Activated T-cell treated with anti-CD3 and anti-CD28 coated beads, Interleukin-2, amount 50 U/mL, for 72 hours (primary cell): Measurements from ENCODE around the gene NLGN1. TPM values are rescaled to one million over a fixed set of nuclear protein-coding genes. Genes with fewer than 3 reads are reported as not detected.
"Not testable (repeated sequence)": the region's sequence is repeated elsewhere in the genome, so short reads cannot be mapped to it uniquely, and the experiment has no call there.

ENCODE experiments used
- ATAC-seq, 2 donors: fragments of 150-1000 bp; cut with Tn5 transposase; replicated peaks in 1 of 2; 2 replicates each; pipeline ENCODE4 v1.10.0; 2021; ENCODE audit warnings: moderate library complexity in 2 of 2, mild to moderate bottlenecking in 1 of 2
- DNase-seq, 2 donors: peaks; one replicate each; pipeline ENCODE4 v3.0.0; 2021 to 2022; ENCODE audit warnings: mixed read lengths in 1 of 2
- H3K27ac Mint-ChIP-seq: one replicate; pipeline ENCODE4 v1.8.0; 2022; ENCODE audit warnings: mild to moderate bottlenecking, moderate library complexity, mixed read lengths
- H3K27me3 Mint-ChIP-seq: one replicate; pipeline ENCODE4 v1.8.0; 2022; ENCODE audit warnings: low read depth, mixed read lengths
- H3K36me3 Mint-ChIP-seq, 2 donors: one replicate each; pipeline ENCODE4 v1.8.0; 2022; ENCODE audit warnings: mixed read lengths in 2 of 2, mild to moderate bottlenecking in 1 of 2; ENCODE audit not compliant: insufficient read depth in 2 of 2
- H3K4me1 Mint-ChIP-seq: one replicate; pipeline ENCODE4 v1.8.0; 2022; ENCODE audit warnings: low read depth, mixed read lengths
- H3K4me3 Mint-ChIP-seq, 2 donors: one replicate each; pipeline ENCODE4 v1.8.0; 2022; ENCODE audit warnings: mild to moderate bottlenecking in 2 of 2, mixed read lengths in 2 of 2, moderate library complexity in 2 of 2
- H3K9me3 Mint-ChIP-seq, 2 donors: one replicate each; pipeline ENCODE4 v1.8.0; 2022; ENCODE audit warnings: mixed read lengths in 2 of 2
- total RNA-seq, 2 donors: library from RNA; stranded (reverse); gene quantifications; one replicate each; pipeline ENCODE4 v1.2.3, GENCODE V29; 2022

The NLGN1 gene
- total RNA-seq, 2 donors from 2014 or later = not detected

- H3K27me3 Mint-ChIP-seq = no peaks in the 10 kb centered on the region
- ATAC-seq = no peak
- no peak overlapping the region for H3K27ac Mint-ChIP-seq
- no peak overlapping the region for H3K4me3 Mint-ChIP-seq
- no peaks in the 10 kb centered on the region for H3K9me3 Mint-ChIP-seq
- H3K36me3 Mint-ChIP-seq = no peaks in the 10 kb centered on the region
- no peaks in the 10 kb centered on the region for H3K4me1 Mint-ChIP-seq
- DNase-seq = no peak
Measured at GRCh38 chr3:174202561-174202960, 805.0 kb downstream of the NLGN1 start.

- H3K9me3 Mint-ChIP-seq = no peaks in the 10 kb centered on the region
- no peaks in the 10 kb centered on the region for H3K36me3 Mint-ChIP-seq
- no peaks in the 10 kb centered on the region for H3K4me1 Mint-ChIP-seq
- DNase-seq = no peak
- no peak overlapping the region for H3K27ac Mint-ChIP-seq
- H3K4me3 Mint-ChIP-seq = no peak overlapping the region
- ATAC-seq = no peak
- no peaks in the 10 kb centered on the region for H3K27me3 Mint-ChIP-seq
Measured at GRCh38 chr3:174204765-174205164, 807.2 kb downstream of the NLGN1 start.

DNA sequence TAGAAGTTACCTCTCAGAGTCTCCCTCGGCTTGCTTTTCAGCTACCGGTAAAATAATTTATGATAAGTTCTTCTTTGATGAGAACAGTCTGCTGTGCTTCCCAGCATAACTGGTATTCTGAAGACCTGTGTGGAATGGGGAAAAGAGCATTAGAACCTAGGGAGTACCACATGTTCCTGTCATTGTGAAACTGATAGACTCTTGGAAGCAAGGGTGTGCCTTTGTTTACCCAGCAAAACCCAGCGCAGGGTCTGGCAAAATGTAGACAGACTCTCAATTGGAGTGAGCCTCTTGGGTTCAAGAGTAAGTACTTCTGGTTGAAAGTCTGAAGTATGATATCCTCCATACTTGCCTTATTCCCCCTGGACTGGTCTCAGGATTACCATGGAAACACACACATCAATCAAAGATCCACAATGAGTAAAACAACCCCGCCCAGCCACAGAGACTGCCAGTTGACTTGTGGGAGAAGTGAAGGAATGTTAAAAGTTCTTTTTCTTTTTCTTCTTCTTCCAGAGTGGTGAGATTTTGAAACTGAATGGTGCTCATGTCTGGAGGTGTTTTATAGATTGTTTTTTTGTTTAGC, 809.2 kb downstream of the NLGN1 start:
- no peaks in the 10 kb centered on the region for H3K9me3 Mint-ChIP-seq
- ATAC-seq (no peak), DNase-seq (no peak)
- no peak overlapping the region for H3K4me3 Mint-ChIP-seq
- no peaks in the 10 kb centered on the region for H3K36me3 Mint-ChIP-seq
- H3K27me3 Mint-ChIP-seq = no peaks in the 10 kb centered on the region
- no peaks in the 10 kb centered on the region for H3K4me1 Mint-ChIP-seq
- no peak overlapping the region for H3K27ac Mint-ChIP-seq

DNA sequence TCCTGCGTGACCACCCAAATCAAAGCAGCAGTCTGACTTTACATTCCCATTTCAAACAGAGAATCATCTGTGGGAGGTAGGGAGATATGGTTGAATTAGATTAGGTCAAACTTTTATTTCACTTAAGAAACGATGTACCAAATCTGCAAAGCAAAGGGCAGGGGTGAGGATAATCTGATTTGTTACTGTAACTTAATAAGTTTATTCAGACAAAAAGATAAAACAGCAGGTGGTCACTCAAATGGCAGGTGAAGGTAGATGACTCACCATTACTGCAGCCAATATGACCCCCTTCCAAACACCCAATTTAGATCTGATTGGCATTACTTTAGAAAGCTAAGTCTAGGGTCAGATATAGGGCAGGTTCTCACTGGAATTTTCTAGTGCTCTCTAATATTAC, 810.6 kb downstream of the NLGN1 start:
- H3K4me3 Mint-ChIP-seq = no peak overlapping the region
- DNase-seq (no peak), ATAC-seq (no peak)
- H3K27ac Mint-ChIP-seq = no peak overlapping the region
- H3K27me3 Mint-ChIP-seq = no peaks in the 10 kb centered on the region
- no peaks in the 10 kb centered on the region for H3K4me1 Mint-ChIP-seq
- no peaks in the 10 kb centered on the region for H3K36me3 Mint-ChIP-seq
- no peaks in the 10 kb centered on the region for H3K9me3 Mint-ChIP-seq

DNA sequence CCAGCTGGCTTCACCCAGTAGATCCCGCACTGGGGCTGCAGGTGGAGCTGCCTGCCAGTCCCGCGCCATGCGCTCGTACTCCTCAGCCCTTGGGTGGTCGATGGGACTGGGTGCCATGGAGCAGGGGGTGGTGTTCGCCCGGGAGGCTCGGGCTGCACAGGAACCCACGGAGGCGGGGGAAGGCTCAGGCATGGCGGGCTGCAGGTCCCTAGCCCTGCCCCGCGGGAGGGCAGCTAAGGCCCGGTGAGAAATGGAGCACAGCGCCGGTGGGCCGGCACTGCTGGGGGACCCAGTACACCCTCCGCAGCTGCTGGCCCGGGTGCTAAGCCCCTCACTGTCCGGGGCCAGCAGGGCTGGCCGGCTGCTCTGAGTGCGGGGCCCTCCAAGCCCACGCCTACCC, 814.4 kb downstream of the NLGN1 start:
- H3K4me1 Mint-ChIP-seq, H3K4me3 Mint-ChIP-seq, DNase-seq, H3K27ac Mint-ChIP-seq, H3K9me3 Mint-ChIP-seq, H3K36me3 Mint-ChIP-seq, H3K27me3 Mint-ChIP-seq, ATAC-seq: not testable (repeated sequence)

DNA sequence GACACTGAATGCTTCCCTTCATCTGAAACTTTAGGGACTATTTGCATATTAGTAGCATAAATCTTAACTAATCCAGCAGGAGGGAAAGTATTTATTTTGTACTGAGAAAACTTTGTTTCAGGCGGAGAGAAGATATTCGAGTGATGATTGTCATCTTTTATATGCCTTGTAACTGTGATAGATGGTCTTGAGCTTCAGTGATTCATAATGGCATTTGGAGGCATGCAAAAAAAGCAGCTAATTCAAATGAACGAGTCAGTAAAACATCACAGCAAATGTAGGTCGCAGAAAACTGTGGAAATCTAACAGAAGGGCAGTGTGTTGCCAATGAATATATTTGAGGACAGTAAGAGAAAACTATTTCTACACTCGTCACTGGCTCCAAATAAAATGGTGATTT, 817.9 kb downstream of the NLGN1 start:
- no peaks in the 10 kb centered on the region for H3K4me1 Mint-ChIP-seq
- no peaks in the 10 kb centered on the region for H3K27me3 Mint-ChIP-seq
- ATAC-seq = no peak
- peaks cover 0 to 3% of the 10 kb centered on the region in 2 donors for H3K9me3 Mint-ChIP-seq
- H3K36me3 Mint-ChIP-seq = no peaks in the 10 kb centered on the region
- H3K4me3 Mint-ChIP-seq = no peak overlapping the region
- no peak overlapping the region for H3K27ac Mint-ChIP-seq
- DNase-seq = no peak

GRCh38 chr3:174216019-174216418, 818.5 kb downstream of the NLGN1 start:
- no peak overlapping the region for H3K4me3 Mint-ChIP-seq
- ATAC-seq (no peak), DNase-seq (no peak)
- no peaks in the 10 kb centered on the region for H3K4me1 Mint-ChIP-seq
- H3K9me3 Mint-ChIP-seq = peaks cover 0 to 3% of the 10 kb centered on the region in 2 donors
- H3K27ac Mint-ChIP-seq = no peak overlapping the region
- H3K27me3 Mint-ChIP-seq = no peaks in the 10 kb centered on the region
- no peaks in the 10 kb centered on the region for H3K36me3 Mint-ChIP-seq

DNA sequence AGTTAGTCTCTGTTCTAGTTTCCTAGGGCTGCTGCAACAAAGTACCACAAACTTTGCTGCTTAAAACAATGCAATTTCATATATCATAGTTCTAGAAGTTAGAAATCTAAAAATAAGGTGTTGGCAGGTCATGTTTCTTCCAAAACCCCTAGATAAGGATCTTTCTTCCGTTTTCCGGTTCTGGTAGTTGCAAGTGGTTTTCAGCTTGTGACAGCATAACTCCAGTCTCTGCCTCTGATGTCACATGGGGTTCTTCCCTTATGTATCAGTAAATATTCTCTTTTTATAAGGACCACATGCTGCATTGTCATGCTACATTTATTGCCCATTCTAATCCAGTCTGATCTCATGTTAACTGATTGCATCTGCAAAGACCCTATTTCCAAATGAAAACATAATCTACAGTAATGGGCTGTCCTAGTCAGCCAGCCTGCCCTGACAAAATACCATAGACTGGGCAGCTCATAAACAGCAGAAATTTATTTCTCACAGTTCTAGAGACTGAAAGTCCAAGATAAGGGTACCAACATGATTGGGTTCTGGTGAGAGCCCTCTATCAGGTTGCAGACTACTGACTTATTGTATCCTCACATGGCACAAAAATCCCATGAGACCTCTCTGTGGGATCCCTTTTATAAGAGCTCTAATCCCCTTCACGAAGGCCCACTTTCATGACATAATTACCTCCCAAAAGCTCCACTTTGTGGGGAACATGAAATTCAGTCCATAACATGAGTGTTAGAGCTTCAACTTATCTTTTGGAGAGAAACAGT, 819.6 kb downstream of the NLGN1 start:
- Mint-ChIP-seq H3K36me3 (no peaks in the 10 kb centered on the region), H3K27ac (no peak overlapping the region), H3K4me1 (no peaks in the 10 kb centered on the region), H3K4me3 (no peak overlapping the region), H3K9me3 (peaks cover 0 to 3% of the 10 kb centered on the region in 2 donors), H3K27me3 (no peaks in the 10 kb centered on the region)
- ATAC-seq = no peak
- no peak for DNase-seq

DNA sequence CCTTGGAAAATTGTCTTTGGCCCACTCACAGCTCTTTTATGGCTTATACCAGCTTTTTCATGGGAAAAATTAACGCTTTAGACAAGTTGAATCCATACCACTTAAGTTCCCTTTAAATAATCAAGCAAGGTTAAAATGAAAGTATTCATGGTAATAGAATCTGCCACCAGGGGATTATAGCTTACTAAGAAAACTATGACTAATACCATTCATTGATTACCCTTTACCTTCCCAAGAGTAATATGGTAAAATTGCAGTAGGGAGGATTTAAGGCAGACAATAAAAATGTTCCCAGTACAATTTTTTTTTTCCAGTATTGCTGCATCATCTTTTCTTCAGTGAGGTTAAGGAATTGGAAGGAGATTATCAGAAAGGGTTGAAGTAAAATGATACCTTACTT, 820.5 kb downstream of the NLGN1 start:
- H3K27me3 Mint-ChIP-seq = no peaks in the 10 kb centered on the region
- H3K4me3 Mint-ChIP-seq = no peak overlapping the region
- H3K4me1 Mint-ChIP-seq = no peaks in the 10 kb centered on the region
- H3K36me3 Mint-ChIP-seq = no peaks in the 10 kb centered on the region
- H3K27ac Mint-ChIP-seq = no peak overlapping the region
- ATAC-seq (no peak), DNase-seq (no peak)
- peaks cover 0 to 3% of the 10 kb centered on the region in 2 donors for H3K9me3 Mint-ChIP-seq

DNA sequence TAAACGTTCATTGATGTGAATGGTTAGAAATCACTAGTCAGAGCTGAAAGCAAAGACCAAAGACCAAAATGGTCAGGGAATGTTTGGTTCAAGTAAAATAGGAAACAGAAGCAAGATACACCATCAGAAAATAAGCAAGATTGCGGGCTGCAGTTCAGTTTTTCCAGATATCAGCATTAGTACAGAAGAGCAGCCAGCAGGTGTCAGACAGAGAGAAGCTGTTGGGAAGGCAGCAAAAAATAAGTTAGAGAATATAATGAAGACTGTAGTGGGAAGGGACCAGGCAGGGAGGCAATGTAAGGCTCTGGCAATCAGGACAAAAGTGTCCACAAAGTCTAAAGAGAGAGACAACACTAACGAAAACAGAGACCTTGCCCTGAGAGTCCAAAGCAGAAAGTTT, 822.2 kb downstream of the NLGN1 start:
- H3K9me3 Mint-ChIP-seq = peaks cover 0 to 4% of the 10 kb centered on the region in 2 donors
- no peak for DNase-seq
- H3K36me3 Mint-ChIP-seq = no peaks in the 10 kb centered on the region
- H3K4me1 Mint-ChIP-seq = no peaks in the 10 kb centered on the region
- ATAC-seq = no peak
- H3K27ac Mint-ChIP-seq = no peak overlapping the region
- no peaks in the 10 kb centered on the region for H3K27me3 Mint-ChIP-seq
- H3K4me3 Mint-ChIP-seq = no peak overlapping the region

GRCh38 chr3:174220775-174221554, 823.4 kb downstream of the NLGN1 start:
- H3K9me3 Mint-ChIP-seq = peaks cover 0 to 4% of the 10 kb centered on the region in 2 donors
- H3K27me3 Mint-ChIP-seq = no peaks in the 10 kb centered on the region
- no peaks in the 10 kb centered on the region for H3K4me1 Mint-ChIP-seq
- ATAC-seq = no peak
- no peaks in the 10 kb centered on the region for H3K36me3 Mint-ChIP-seq
- no peak overlapping the region for H3K27ac Mint-ChIP-seq
- no peak for DNase-seq
- no peak overlapping the region for H3K4me3 Mint-ChIP-seq

DNA sequence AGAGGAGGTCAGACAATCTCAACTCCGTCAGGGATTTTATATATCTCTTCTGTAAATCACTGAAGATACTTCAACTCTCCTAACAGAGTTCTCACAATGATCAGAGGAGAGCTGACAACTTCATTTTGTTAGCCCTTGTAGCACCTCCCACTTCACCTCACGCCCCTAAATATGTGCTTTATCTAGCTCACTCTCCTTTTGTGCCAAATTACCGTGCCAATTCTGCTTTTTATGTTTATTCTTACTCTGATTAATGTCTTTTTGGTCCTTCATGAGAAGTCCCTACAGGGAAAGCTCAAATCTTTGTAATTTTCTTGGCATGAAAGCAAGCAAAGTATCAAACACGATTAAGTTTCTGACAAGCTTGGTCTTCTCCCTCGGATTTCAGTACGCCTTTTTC, 825.5 kb downstream of the NLGN1 start:
- DNase-seq = no peak
- no peaks in the 10 kb centered on the region for H3K36me3 Mint-ChIP-seq
- peaks cover 0 to 4% of the 10 kb centered on the region in 2 donors for H3K9me3 Mint-ChIP-seq
- H3K27ac Mint-ChIP-seq = no peak overlapping the region
- no peak for ATAC-seq
- no peaks in the 10 kb centered on the region for H3K4me1 Mint-ChIP-seq
- no peak overlapping the region for H3K4me3 Mint-ChIP-seq
- H3K27me3 Mint-ChIP-seq = no peaks in the 10 kb centered on the region

GRCh38 chr3:174223626-174224025, 826.1 kb downstream of the NLGN1 start:
- Mint-ChIP-seq H3K9me3 (peaks cover 0 to 4% of the 10 kb centered on the region in 2 donors), H3K27me3 (no peaks in the 10 kb centered on the region), H3K27ac (no peak overlapping the region), H3K36me3 (no peaks in the 10 kb centered on the region), H3K4me1 (no peaks in the 10 kb centered on the region), H3K4me3 (no peak overlapping the region)
- ATAC-seq = no peak
- DNase-seq = no peak
